ENCODE measurements around the gene IL9. TPM values are rescaled to one million over a fixed set of nuclear protein-coding genes. Genes with fewer than 3 reads are reported as not detected.

The IL9 gene
- total RNA-seq, 1 donor from 2014 or later, result not detected

Other genes with a start within 250 kb of the IL9 start
- gene SLC25A48, start 61.2 kb downstream of the IL9 start, total RNA-seq, result not detected in 2 replicates
- not detected in 2 replicates for gene LECT2, start 59.1 kb upstream of the IL9 start, total RNA-seq
- 2.4 and 10.5 TPM in 2 replicates for gene TGFBI, start 133.1 kb upstream of the IL9 start, total RNA-seq
- gene SMAD5, start 237.0 kb upstream of the IL9 start, total RNA-seq, result 29.0 and 38.6 TPM in 2 replicates

Measured in dermis microvascular lymphatic vessel endothelial cell (primary cell).